Neural progenitor cell (in vitro differentiated cells): ENCODE measurements around the gene COL19A1. TPM values are rescaled to one million over a fixed set of nuclear protein-coding genes. Genes with fewer than 3 reads are reported as not detected.

Experiments
- DNase-seq: peaks from one replicate; pipeline ENCODE4 v3.0.0-alpha.2; 2016; ENCODE audit warnings: low spot score
- H2AFZ ChIP-seq: fragments of 200-600 bp; sonication (generic); replicated peaks from 2 replicates; pipeline ENCODE4 v1.6.1; 2016; ENCODE audit warnings: antibody characterized with exemption
- H3F3A ChIP-seq: fragments of 200-600 bp; sonication (generic); 2 replicates; pipeline ENCODE4 v1.6.1; 2016; ENCODE audit warnings: antibody characterized with exemption, low read depth
- H3K27ac ChIP-seq: fragments of 200-600 bp; sonication (generic); 2 replicates; pipeline ENCODE4 v1.5.1; 2016; ENCODE audit warnings: mild to moderate bottlenecking
- H3K27me3 ChIP-seq: fragments of 200-600 bp; sonication (generic); 2 replicates; pipeline ENCODE4 v1.6.1; 2016; ENCODE audit warnings: mild to moderate bottlenecking, moderate library complexity
- H3K36me3 ChIP-seq: fragments of 200-600 bp; sonication (generic); 2 replicates; pipeline ENCODE4 v1.5.1; 2016
- H3K4me1 ChIP-seq: fragments of 200-600 bp; sonication (generic); 2 replicates; pipeline ENCODE4 v1.6.1; 2016; ENCODE audit warnings: mixed run types
- H3K4me2 ChIP-seq: fragments of 200-600 bp; sonication (generic); 2 replicates; pipeline ENCODE4 v1.6.1; 2016
- H3K4me3 ChIP-seq: fragments of 200-600 bp; sonication (generic); 2 replicates; pipeline ENCODE4 v1.5.1; 2016
- H3K79me2 ChIP-seq: fragments of 200-600 bp; sonication (generic); 2 replicates; pipeline ENCODE4 v1.6.1; 2016; ENCODE audit warnings: low read depth
- H3K9ac ChIP-seq: fragments of 200-600 bp; sonication (generic); 2 replicates; pipeline ENCODE4 v1.6.1; 2016
- H3K9me3 ChIP-seq: fragments of 200-600 bp; sonication (generic); 2 replicates; pipeline ENCODE4 v1.5.1; 2016; ENCODE audit warnings: low read depth
- H4K20me1 ChIP-seq: fragments of 200-600 bp; sonication (generic); 2 replicates; pipeline ENCODE4 v1.6.1; 2016; ENCODE audit warnings: low read depth
- H3K27ac Mint-ChIP-seq: 3 replicates; pipeline ENCODE4 v1.8.0; 2021; ENCODE audit warnings: mixed read lengths
- H3K27me3 Mint-ChIP-seq: 2 replicates; pipeline ENCODE4 v1.8.0; 2022; ENCODE audit warnings: low read depth, mild to moderate bottlenecking, inconsistent platforms, moderate library complexity, mixed read lengths; ENCODE audit not compliant: insufficient read depth
- H3K36me3 Mint-ChIP-seq: 3 replicates; pipeline ENCODE4 v1.8.0; 2021; ENCODE audit warnings: mixed read lengths
- H3K4me1 Mint-ChIP-seq: 3 replicates; pipeline ENCODE4 v1.8.0; 2021; ENCODE audit warnings: mixed read lengths
- H3K4me3 Mint-ChIP-seq: 3 replicates; pipeline ENCODE4 v1.8.0; 2021; ENCODE audit warnings: mild to moderate bottlenecking, moderate library complexity, mixed read lengths
- H3K9me3 Mint-ChIP-seq: 3 replicates; pipeline ENCODE4 v1.8.0; 2020; ENCODE audit warnings: mixed read lengths
- CTCF ChIP-seq: fragments of 200-600 bp; sonication (generic); IDR thresholded peaks from 2 replicates; pipeline ENCODE4 v1.5.1; 2017; ENCODE audit warnings: antibody characterized with exemption, mild to moderate bottlenecking
- EZH2 ChIP-seq: fragments of 200-600 bp; sonication (generic); IDR thresholded peaks from 2 replicates; pipeline ENCODE4 v1.6.1; 2017; ENCODE audit warnings: antibody characterized with exemption, mild to moderate bottlenecking, moderate library complexity
- EZH2phosphoT487 ChIP-seq: fragments of 200-600 bp; sonication (generic); IDR thresholded peaks from 2 replicates; pipeline ENCODE4 v1.6.1; 2017; ENCODE audit warnings: antibody characterized with exemption
- total RNA-seq: library from RNA; depleted of rRNA; stranded (reverse); fragments of >200 nt; gene quantifications from 2 replicates; pipeline ENCODE4 v1.2.3, GENCODE V29; 2015; ENCODE audit warnings: low replicate concordance

COL19A1 gene
- total RNA-seq, 1 donor from 2014 or later, result not detected

DNA sequence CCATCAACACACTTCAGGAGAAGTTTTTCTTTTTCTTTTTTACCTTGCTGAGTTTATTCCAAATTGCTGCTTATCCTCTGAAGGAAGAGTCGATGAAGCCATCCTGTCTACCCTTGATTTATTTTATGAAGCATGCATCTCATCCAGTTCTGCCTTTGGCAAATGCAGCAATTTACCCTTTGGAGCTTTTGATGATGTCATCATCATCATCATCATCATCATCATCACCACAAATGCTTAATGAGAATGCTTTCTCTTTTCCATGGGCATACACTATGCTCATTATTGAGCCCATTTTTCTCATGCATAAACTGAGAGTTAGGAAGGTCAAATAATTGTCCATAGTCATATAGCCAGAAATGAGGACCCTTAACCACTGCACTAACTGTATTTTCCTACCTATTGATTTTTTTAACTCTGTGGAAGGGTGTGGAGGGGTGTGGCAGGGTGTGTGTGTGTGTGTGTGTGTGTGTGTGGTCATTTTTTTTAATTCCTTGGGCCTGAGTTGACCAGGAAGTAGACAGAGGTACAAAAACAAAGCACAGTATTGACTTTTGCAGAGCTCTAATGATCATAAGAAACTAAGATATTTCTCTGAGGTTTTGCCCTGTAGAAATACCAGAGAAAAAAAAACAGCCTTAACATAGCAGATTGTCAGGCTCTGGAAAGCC lies 353.7 kb downstream of the COL19A1 start:
- Mint-ChIP-seq H3K27me3 (peaks cover 2% of the 10 kb centered on the region), H3K36me3 (no peaks in the 10 kb centered on the region), H3K4me3 (no peak overlapping the region), H3K27ac (no peak overlapping the region), H3K4me1 (no peaks in the 10 kb centered on the region), H3K9me3 (no peaks in the 10 kb centered on the region)
- H3K27me3 ChIP-seq, result no peaks in the 10 kb centered on the region
- H3F3A ChIP-seq, result no peaks in the 10 kb centered on the region
- H4K20me1 ChIP-seq, result no peaks in the 10 kb centered on the region
- peaks cover 5% of the 10 kb centered on the region for H3K4me1 ChIP-seq
- no peaks in the 10 kb centered on the region for H3K36me3 ChIP-seq
- no peaks in the 10 kb centered on the region for H3K79me2 ChIP-seq
- no peak for DNase-seq
- H2AFZ ChIP-seq, result no peak overlapping the region
- no peak overlapping the region for H3K4me3 ChIP-seq
- no peak overlapping the region for H3K4me2 ChIP-seq
- no peak overlapping the region for H3K27ac ChIP-seq
- H3K9me3 ChIP-seq, result no peaks in the 10 kb centered on the region
- TF ChIP-seq EZH2, result no peak
- no peak for TF ChIP-seq EZH2phosphoT487
- no peak overlapping the region for H3K9ac ChIP-seq

DNA sequence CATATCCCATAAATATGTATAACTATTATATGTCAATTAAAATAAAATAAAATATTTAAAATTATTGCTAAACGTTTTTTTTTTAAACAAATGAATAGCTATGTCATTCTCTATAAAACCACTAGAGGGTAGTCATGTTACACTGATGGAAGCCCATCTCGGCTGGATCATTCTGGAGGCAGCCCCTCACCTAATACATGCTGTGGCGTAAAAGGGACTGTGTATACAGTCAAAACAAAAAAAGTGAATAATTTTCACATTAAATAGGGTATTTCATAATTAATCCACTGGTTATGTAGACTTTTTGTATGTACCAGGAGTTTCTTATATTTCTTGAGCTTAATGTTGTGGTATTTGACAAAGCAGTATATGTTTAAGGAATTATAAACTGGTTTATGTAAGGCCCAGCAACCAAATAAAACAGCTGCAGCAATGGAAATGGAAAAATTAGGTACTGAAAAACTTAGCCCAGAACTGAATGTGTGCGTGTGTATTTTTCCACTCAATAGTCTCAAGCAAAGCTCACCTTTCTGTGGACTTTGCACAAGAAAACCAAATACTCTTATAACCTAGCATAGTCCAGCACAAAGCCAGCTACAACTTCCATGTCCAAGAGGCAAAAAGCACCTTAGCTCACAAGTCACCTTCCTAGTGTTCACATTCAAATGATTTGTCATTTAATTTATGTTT lies 354.8 kb downstream of the COL19A1 start:
- Histone ChIP-seq H3K9me3 (no peaks in the 10 kb centered on the region), H3K4me3 (no peak overlapping the region), H3K27me3 (no peaks in the 10 kb centered on the region), H3K36me3 (no peaks in the 10 kb centered on the region), H2AFZ (no peak overlapping the region), H4K20me1 (no peaks in the 10 kb centered on the region), H3K79me2 (no peaks in the 10 kb centered on the region), H3K27ac (no peak overlapping the region), H3K4me2 (no peak overlapping the region), H3K9ac (no peak overlapping the region), H3F3A (no peaks in the 10 kb centered on the region), H3K4me1 (peaks cover 5% of the 10 kb centered on the region)
- DNase-seq, result peak; percentile 72
- Mint-ChIP-seq H3K4me1 (no peaks in the 10 kb centered on the region), H3K4me3 (no peak overlapping the region), H3K27ac (no peak overlapping the region), H3K27me3 (peaks cover 2% of the 10 kb centered on the region), H3K9me3 (no peaks in the 10 kb centered on the region), H3K36me3 (no peaks in the 10 kb centered on the region)
- TF ChIP-seq EZH2phosphoT487 (no peak), EZH2 (no peak), CTCF (peak; percentile 83)

- Mint-ChIP-seq H3K27ac (no peak overlapping the region), H3K27me3 (peaks cover 2% of the 10 kb centered on the region)
These were observed 355.5 kb downstream of the COL19A1 start for GRCh38 chr6:70221715-70222438.

More at GRCh38 chr6:70221715-70222438, 355.5 kb downstream of the COL19A1 start:
- no peak overlapping the region for H3K4me2 ChIP-seq
- Mint-ChIP-seq H3K36me3 (no peaks in the 10 kb centered on the region), H3K4me1 (no peaks in the 10 kb centered on the region), H3K9me3 (no peaks in the 10 kb centered on the region), H3K4me3 (no peak overlapping the region)
- no peaks in the 10 kb centered on the region for H3K9me3 ChIP-seq
- H3K27ac ChIP-seq, result no peak overlapping the region
- H3K79me2 ChIP-seq, result no peaks in the 10 kb centered on the region
- DNase-seq, result no peak
- no peaks in the 10 kb centered on the region for H4K20me1 ChIP-seq
- peaks cover under 1% of the 10 kb centered on the region for H3K4me1 ChIP-seq
- H3F3A ChIP-seq, result no peaks in the 10 kb centered on the region
- H3K36me3 ChIP-seq, result no peaks in the 10 kb centered on the region
- no peak overlapping the region for H3K4me3 ChIP-seq
- H3K27me3 ChIP-seq, result no peaks in the 10 kb centered on the region
- no peak overlapping the region for H3K9ac ChIP-seq
- H2AFZ ChIP-seq, result no peak overlapping the region
- TF ChIP-seq EZH2phosphoT487, result no peak
- no peak for TF ChIP-seq EZH2
- TF ChIP-seq CTCF, result no peak
